H1 (cell line): ENCODE results near the gene KCNK3.
"Not testable (repeated sequence)": the region's sequence is repeated elsewhere in the genome, so short reads cannot be mapped to it uniquely, and the experiment has no call there.

Source experiments
- CHD7 ChIP-seq: fragments of 300-600 bp; sonication (generic); IDR thresholded peaks from 2 replicates; pipeline ENCODE4 v1.7.1; 2012; ENCODE audit warnings: low read length, moderate library complexity, mild to moderate bottlenecking, inconsistent platforms; ENCODE audit not compliant: insufficient replicate concordance
- CTCF ChIP-seq, 3 experiments: IDR thresholded peaks; 1 replicate in 2 of 3; 2 replicates in 1 of 3; pipeline versions ENCODE4 v1.5.1 to v1.6.1; 2011; ENCODE audit warnings: low read length in 3 of 3, mild to moderate bottlenecking in 3 of 3, inconsistent platforms in 2 of 3, low read depth in 1 of 3, moderate library complexity in 1 of 3; ENCODE audit not compliant: insufficient read depth in 1 of 3; ENCODE audit errors: control extremely low read depth in 1 of 3
- EGR1 ChIP-seq: IDR thresholded peaks from 2 replicates; pipeline ENCODE4 v1.6.1; 2011; ENCODE audit warnings: low read depth, low read length, borderline replicate concordance
- GABPA ChIP-seq: IDR thresholded peaks from 2 replicates; pipeline ENCODE4 v1.6.1; 2011; ENCODE audit warnings: mild to moderate bottlenecking, low read length, moderate library complexity, borderline replicate concordance; ENCODE audit not compliant: insufficient read depth
- JUN ChIP-seq: IDR thresholded peaks from 2 replicates; pipeline ENCODE4 v1.6.1; 2011; ENCODE audit warnings: low read depth, mild to moderate bottlenecking, improper control_type of control experiment, low read length
- MAFK ChIP-seq: IDR thresholded peaks from 2 replicates; pipeline ENCODE4 v1.6.1; 2012; ENCODE audit warnings: low read depth, mild to moderate bottlenecking, improper control_type of control experiment, low read length
- MAX ChIP-seq: IDR thresholded peaks from 2 replicates; pipeline ENCODE4 v1.6.1; 2012; ENCODE audit warnings: inconsistent platforms
- RAD21 ChIP-seq, 2 experiments: IDR thresholded peaks in 1 of 2; conservative IDR thresholded peaks in 1 of 2; 2 replicates each; pipeline ENCODE4 v1.6.1; 2011; ENCODE audit warnings: low read depth in 2 of 2, low read length in 2 of 2, improper control_type of control experiment in 1 of 2, inconsistent platforms in 1 of 2, mild to moderate bottlenecking in 1 of 2, moderate library complexity in 1 of 2
- SIN3A ChIP-seq, 2 experiments: IDR thresholded peaks in 1 of 2; conservative IDR thresholded peaks in 1 of 2; 2 replicates each; pipeline ENCODE4 v1.6.1; 2011 to 2012; ENCODE audit warnings: low read length in 2 of 2, improper control_type of control experiment in 1 of 2, low read depth in 1 of 2, mild to moderate bottlenecking in 1 of 2
- SP2 ChIP-seq: IDR thresholded peaks from 2 replicates; pipeline ENCODE4 v1.6.1; 2012; ENCODE audit warnings: mild to moderate bottlenecking, low read length, inconsistent platforms
- ZNF274 ChIP-seq: IDR thresholded peaks from 2 replicates; pipeline ENCODE4 v1.7.0; 2012; ENCODE audit warnings: low read length, borderline replicate concordance; ENCODE audit errors: extremely low read depth
- TF ChIP-seq, protein P1 (sequence below): IDR thresholded peaks from 2 replicates; pipeline ENCODE4 v1.6.1; 2011; ENCODE audit warnings: low read depth, mild to moderate bottlenecking, low read length; ENCODE audit not compliant: insufficient read depth

GRCh38 chr2:26750467-26750866 is 57.9 kb downstream of the KCNK3 start:
- TF ChIP-seq CTCF (IDR thresholded peaks at IDR 0.05; ENCODE audit: control extremely low read depth in 1 of 3, insufficient read depth in 1 of 3, low read depth in 1 of 3, low read length in 3 of 3); GABPA; MAX; ZNF274; JUN; RAD21 (IDR thresholded peaks at IDR 0.05 in 1 of 2, conservative IDR thresholded peaks at IDR 0.05 in 1 of 2; ENCODE audit: low read depth in 2 of 2, low read length in 2 of 2); EGR1; SIN3A (conservative IDR thresholded peaks at IDR 0.05 in 1 of 2, IDR thresholded peaks at IDR 0.05 in 1 of 2; ENCODE audit: low read depth in 1 of 2, low read length in 2 of 2); SP2; CHD7; MAFK: not testable (repeated sequence)
- TF ChIP-seq, protein P1, sequence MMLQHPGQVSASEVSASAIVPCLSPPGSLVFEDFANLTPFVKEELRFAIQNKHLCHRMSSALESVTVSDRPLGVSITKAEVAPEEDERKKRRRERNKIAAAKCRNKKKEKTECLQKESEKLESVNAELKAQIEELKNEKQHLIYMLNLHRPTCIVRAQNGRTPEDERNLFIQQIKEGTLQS, result not testable (repeated sequence)
